CD14-positive monocyte (primary cell): Measurements from ENCODE around the gene IGFALS. TPM values are rescaled to one million over a fixed set of nuclear protein-coding genes. Genes with fewer than 3 reads are reported as not detected.
A peak's percentile ranks its signal among the peaks of the same experiment; 100 is the strongest.

Experiments
- DNase-seq, 3 donors: peaks; one replicate each; pipeline ENCODE4 v3.0.0-alpha.2; 2011 to 2022
- H2AFZ ChIP-seq: 2 replicates; pipeline ENCODE4 v1.6.0; 2012; ENCODE audit warnings: mild to moderate bottlenecking, low read depth, low read length, inconsistent platforms; ENCODE audit not compliant: insufficient read depth, poor library complexity, severe bottlenecking
- H3K27ac ChIP-seq, 2 donors: 1 replicate in 1 of 2; 2 replicates in 1 of 2; pipeline ENCODE4 v1.5.1; 2012 to 2013; ENCODE audit warnings: low read length in 2 of 2, control low read depth in 1 of 2, inconsistent platforms in 1 of 2, low read depth in 1 of 2, mild to moderate bottlenecking in 1 of 2
- H3K27me3 ChIP-seq, 2 donors: one replicate each; pipeline versions ENCODE4 v1.6.0 to v1.6.1; 2011 to 2013; ENCODE audit warnings: low read length in 2 of 2; ENCODE audit not compliant: control insufficient read depth in 2 of 2, insufficient read depth in 2 of 2
- H3K36me3 ChIP-seq, 2 donors: replicated peaks in 1 of 2; 1 replicate in 1 of 2; 2 replicates in 1 of 2; pipeline versions ENCODE4 v1.5.1 to v1.6.1; 2012 to 2013; ENCODE audit warnings: low read length in 2 of 2, control low read depth in 1 of 2, inconsistent platforms in 1 of 2, mild to moderate bottlenecking in 1 of 2; ENCODE audit not compliant: insufficient read depth in 2 of 2, control insufficient read depth in 1 of 2
- H3K4me1 ChIP-seq, 2 donors: 1 replicate in 1 of 2; 2 replicates in 1 of 2; pipeline versions ENCODE4 v1.5.1 to v1.6.1; 2012 to 2013; ENCODE audit warnings: low read length in 2 of 2, control low read depth in 1 of 2, inconsistent platforms in 1 of 2, mild to moderate bottlenecking in 1 of 2, moderate library complexity in 1 of 2; ENCODE audit not compliant: insufficient read depth in 2 of 2, control insufficient read depth in 1 of 2
- H3K4me2 ChIP-seq: replicated peaks from 2 replicates; pipeline ENCODE3; 2012; ENCODE audit warnings: low read length, moderate library complexity, mild to moderate bottlenecking; ENCODE audit not compliant: poor library complexity, severe bottlenecking; ENCODE audit errors: extremely low read depth
- H3K4me3 ChIP-seq, 3 experiments: fragments of 200-600 bp in 1 of 3; sonication (generic) in 1 of 3; replicated peaks in 1 of 3; 1 replicate in 2 of 3; 2 replicates in 1 of 3; pipeline ENCODE4 v1.5.1; 2011 to 2013; ENCODE audit warnings: low read length in 3 of 3, mild to moderate bottlenecking in 3 of 3, control low read depth in 2 of 3, low read depth in 2 of 3, inconsistent platforms in 1 of 3, moderate library complexity in 1 of 3
- H3K79me2 ChIP-seq: 2 replicates; pipeline ENCODE4 v1.6.0; 2012; ENCODE audit warnings: mild to moderate bottlenecking, control low read depth, inconsistent platforms, low read length, moderate library complexity; ENCODE audit not compliant: insufficient read depth
- H3K9ac ChIP-seq: 2 replicates; pipeline ENCODE4 v1.6.0; 2017; ENCODE audit warnings: low read length, mild to moderate bottlenecking; ENCODE audit not compliant: insufficient read depth, poor library complexity, severe bottlenecking
- H3K9me3 ChIP-seq, 2 donors: replicated peaks in 1 of 2; 1 replicate in 1 of 2; 2 replicates in 1 of 2; pipeline versions ENCODE4 v1.5.1 to v1.6.1; 2012 to 2013; ENCODE audit warnings: low read length in 2 of 2, control low read depth in 1 of 2; ENCODE audit not compliant: control insufficient read depth in 1 of 2, insufficient read depth in 1 of 2
- H4K20me1 ChIP-seq: 2 replicates; pipeline ENCODE4 v1.6.0; 2012; ENCODE audit warnings: mild to moderate bottlenecking, low read length, control low read depth, moderate library complexity; ENCODE audit not compliant: insufficient read depth
- H3K27ac Mint-ChIP-seq, 7 donors: one replicate each; pipeline ENCODE4 v1.8.0; 2020; ENCODE audit warnings: mild to moderate bottlenecking in 7 of 7, mixed read lengths in 7 of 7, moderate library complexity in 6 of 7, inconsistent platforms in 2 of 7
- H3K27me3 Mint-ChIP-seq, 3 donors: one replicate each; pipeline ENCODE4 v1.8.0; 2021 to 2022; ENCODE audit warnings: low read depth in 3 of 3, mild to moderate bottlenecking in 3 of 3, mixed read lengths in 3 of 3, moderate library complexity in 3 of 3, inconsistent platforms in 1 of 3
- H3K36me3 Mint-ChIP-seq, 2 donors: one replicate each; pipeline ENCODE4 v1.8.0; 2020; ENCODE audit warnings: mixed read lengths in 2 of 2, inconsistent platforms in 1 of 2, mild to moderate bottlenecking in 1 of 2
- H3K4me1 Mint-ChIP-seq: one replicate; pipeline ENCODE4 v1.8.0; 2020; ENCODE audit warnings: mild to moderate bottlenecking, mixed read lengths
- H3K4me3 Mint-ChIP-seq, 2 donors: one replicate each; pipeline ENCODE4 v1.8.0; 2020; ENCODE audit warnings: mild to moderate bottlenecking in 2 of 2, mixed read lengths in 2 of 2, moderate library complexity in 1 of 2
- H3K9me3 Mint-ChIP-seq, 7 donors: one replicate each; pipeline ENCODE4 v1.8.0; 2020 to 2022; ENCODE audit warnings: mixed read lengths in 7 of 7, mild to moderate bottlenecking in 6 of 7, moderate library complexity in 6 of 7, inconsistent platforms in 2 of 7
- CTCF ChIP-seq: fragments of 200-600 bp; IDR thresholded peaks from one replicate; pipeline ENCODE4 v1.8.0; 2022; ENCODE audit warnings: antibody characterized with exemption, mild to moderate bottlenecking
- WGBS: methylation state at CpG from one replicate; pipeline ENCODE4 v1.1.5; 2013; ENCODE audit warnings: missing lambda C conversion rate; ENCODE audit not compliant: insufficient coverage; 5-methylcytosine and 5-hydroxymethylcytosine counted together
- intact Hi-C, 2 donors: fragments of 100-400 bp; cut with micrococcal nuclease; formaldehyde crosslinking; loops; one replicate each; pipeline versions ENCODE4 v1.15.0 to v1.15.1; 2023
- polyA plus RNA-seq, 3 donors: library from polyadenylated mRNA; depleted of rRNA in 1 of 3; unstranded in 2 of 3; stranded (reverse) in 1 of 3; fragments of 300-500 nt in 2 of 3; fragments of >200 nt in 1 of 3; fragmentation: Illumina TruSeq in 2 of 3; gene quantifications; 1 replicate in 2 of 3; 2 replicates in 1 of 3; pipeline ENCODE4 v1.2.3, GENCODE V29; 2012 to 2021

IGFALS gene
- polyA plus RNA-seq, 3 donors: 0.07 TPM; not detected in 2

GRCh38 chr16:1781758-1782407, 11.6 kb downstream of the IGFALS start:
- H3K79me2 ChIP-seq: peaks cover 62% of the 10 kb centered on the region
- H3K27me3 ChIP-seq: no peaks in the 10 kb centered on the region
- H3K4me3 Mint-ChIP-seq: peak overlapping the region; percentile 85 to 91

GRCh38 chr16:1781254-1781653, 12.3 kb downstream of the IGFALS start:
- H3K4me1 Mint-ChIP-seq: peaks cover 27% of the 10 kb centered on the region
- H3K36me3 ChIP-seq: peaks cover 24 to 29% of the 10 kb centered on the region in 2 donors

More at GRCh38 chr16:1781758-1782407, 11.6 kb downstream of the IGFALS start:
- H3K27ac Mint-ChIP-seq: peak overlapping the region; percentile 82 to 93 (median 86)
- Histone ChIP-seq H3K36me3 (peaks cover 24 to 27% of the 10 kb centered on the region in 2 donors), H3K4me3 (peak overlapping the region; percentile 45 to 94 (median 60)), H3K4me1 (peaks cover 25 to 33% of the 10 kb centered on the region in 2 donors), H3K9ac (peak overlapping the region; percentile 84), H2AFZ (peak overlapping the region; percentile 83), H3K4me2 (peak overlapping the region; percentile 88), H4K20me1 (peaks cover 73% of the 10 kb centered on the region), H3K9me3 (no peaks in the 10 kb centered on the region), H3K27ac (peak overlapping the region; percentile 52 to 82)
- peaks cover 27% of the 10 kb centered on the region for H3K4me1 Mint-ChIP-seq
- peaks cover 9 to 42% of the 10 kb centered on the region in 2 donors for H3K36me3 Mint-ChIP-seq
- no peak for TF ChIP-seq CTCF
- peak; percentile 11 to 42 (median 24) for DNase-seq
- H3K9me3 Mint-ChIP-seq: no peaks in the 10 kb centered on the region
- intact Hi-C loops: loop anchor here (1.0 to 10.0 kb wide), 7 partner anchors 9 to 357 kb away; partner anchors contain the start of genes FAHD1 (in 2 of the 2), HAGH (in 2 of the 2), MAPK8IP3 (in 1 of the 2) and MRPS34 (in 1 of the 2)
- WGBS: under 1% methylated on average over 70 of the region's 70 CpGs
- H3K27me3 Mint-ChIP-seq: no peaks in the 10 kb centered on the region

More at GRCh38 chr16:1781254-1781653, 12.3 kb downstream of the IGFALS start:
- H3K4me1 ChIP-seq: peaks cover 25 to 33% of the 10 kb centered on the region in 2 donors
- Mint-ChIP-seq H3K27ac (peak overlapping the region; percentile 80 to 93 (median 86)), H3K4me3 (peak overlapping the region; percentile 85 to 91), H3K36me3 (peaks cover 11 to 45% of the 10 kb centered on the region in 2 donors), H3K27me3 (no peaks in the 10 kb centered on the region), H3K9me3 (no peaks in the 10 kb centered on the region)
- H2AFZ ChIP-seq: no peak overlapping the region
- peak overlapping the region; percentile 88 for H3K4me2 ChIP-seq
- peak overlapping the region; percentile 45 to 94 (median 60) for H3K4me3 ChIP-seq
- H3K9me3 ChIP-seq: no peaks in the 10 kb centered on the region
- H3K27me3 ChIP-seq: no peaks in the 10 kb centered on the region
- peak overlapping the region; percentile 52 to 82 for H3K27ac ChIP-seq
- intact Hi-C loops: loop anchor here (5.0 to 10.0 kb wide), 4 partner anchors 46 to 356 kb away; partner anchors contain the start of genes FAHD1 (in 1 of the 2), HAGH (in 1 of the 2), MAPK8IP3 (in 1 of the 2) and NTHL1 (in 1 of the 2)
- peak overlapping the region; percentile 84 for H3K9ac ChIP-seq
- H3K79me2 ChIP-seq: peaks cover 58% of the 10 kb centered on the region
- WGBS: 84% methylated on average over 20 of the region's 20 CpGs
- no peak for DNase-seq
- peaks cover 73% of the 10 kb centered on the region for H4K20me1 ChIP-seq
- no peak for TF ChIP-seq CTCF
